HUES48 (cell line): ENCODE measurements around the gene SSPN.

Experiments used
- H3K27ac ChIP-seq: one replicate; pipeline ENCODE4 v1.7.0; 2013; ENCODE audit warnings: low read depth, low read length, inconsistent platforms
- H3K27me3 ChIP-seq: 2 replicates; pipeline ENCODE4 v1.6.1; 2013; ENCODE audit warnings: mild to moderate bottlenecking, low read length; ENCODE audit not compliant: control insufficient read depth, insufficient read depth
- H3K36me3 ChIP-seq: 2 replicates; pipeline ENCODE4 v1.6.1; 2013; ENCODE audit warnings: low read length; ENCODE audit not compliant: control insufficient read depth, insufficient read depth
- H3K4me1 ChIP-seq: 2 replicates; pipeline ENCODE4 v1.6.1; 2013; ENCODE audit warnings: mild to moderate bottlenecking, low read length; ENCODE audit not compliant: control insufficient read depth, insufficient read depth
- H3K4me3 ChIP-seq: 2 replicates; pipeline ENCODE4 v1.5.1; 2013; ENCODE audit warnings: mild to moderate bottlenecking, low read depth, low read length
- H3K9ac ChIP-seq: 2 replicates; pipeline ENCODE4 v1.6.1; 2013; ENCODE audit warnings: mild to moderate bottlenecking, low read depth, low read length, moderate library complexity
- H3K9me3 ChIP-seq: 2 replicates; pipeline ENCODE4 v1.6.1; 2013; ENCODE audit warnings: low read length; ENCODE audit not compliant: control insufficient read depth, insufficient read depth

Gene SSPN

GRCh38 chr12:26286186-26286585 lies 90.8 kb downstream of the SSPN start:
- Histone ChIP-seq H3K9me3 (no peaks in the 10 kb centered on the region), H3K36me3 (no peaks in the 10 kb centered on the region), H3K9ac (no peak overlapping the region), H3K4me3 (no peak overlapping the region), H3K27me3 (no peaks in the 10 kb centered on the region), H3K4me1 (no peaks in the 10 kb centered on the region), H3K27ac (no peak overlapping the region)

- Histone ChIP-seq H3K4me1 (no peaks in the 10 kb centered on the region), H3K27ac (no peak overlapping the region), H3K36me3 (no peaks in the 10 kb centered on the region), H3K27me3 (no peaks in the 10 kb centered on the region), H3K9me3 (no peaks in the 10 kb centered on the region), H3K4me3 (no peak overlapping the region), H3K9ac (no peak overlapping the region)
These were observed 92.5 kb downstream of the SSPN start for GRCh38 chr12:26287671-26288381.

- H3K27ac ChIP-seq = no peak overlapping the region
- H3K4me1 ChIP-seq = no peaks in the 10 kb centered on the region
- no peak overlapping the region for H3K4me3 ChIP-seq
- no peaks in the 10 kb centered on the region for H3K9me3 ChIP-seq
- H3K27me3 ChIP-seq = no peaks in the 10 kb centered on the region
- no peaks in the 10 kb centered on the region for H3K36me3 ChIP-seq
- no peak overlapping the region for H3K9ac ChIP-seq
These were observed 95.2 kb downstream of the SSPN start for GRCh38 chr12:26290565-26290964.

- Histone ChIP-seq H3K4me1 (no peaks in the 10 kb centered on the region), H3K9ac (no peak overlapping the region), H3K9me3 (no peaks in the 10 kb centered on the region), H3K27me3 (no peaks in the 10 kb centered on the region), H3K36me3 (no peaks in the 10 kb centered on the region), H3K27ac (no peak overlapping the region), H3K4me3 (no peak overlapping the region)
These were observed 97.2 kb downstream of the SSPN start for GRCh38 chr12:26292596-26292995.

- H3K27me3 ChIP-seq = no peaks in the 10 kb centered on the region
- no peak overlapping the region for H3K27ac ChIP-seq
- no peak overlapping the region for H3K9ac ChIP-seq
- H3K4me1 ChIP-seq = no peaks in the 10 kb centered on the region
- H3K9me3 ChIP-seq = no peaks in the 10 kb centered on the region
- H3K4me3 ChIP-seq = no peak overlapping the region
- no peaks in the 10 kb centered on the region for H3K36me3 ChIP-seq
These were observed 98.2 kb downstream of the SSPN start for GRCh38 chr12:26293612-26294011.

GRCh38 chr12:26295001-26295400 lies 99.6 kb downstream of the SSPN start:
- Histone ChIP-seq H3K27me3 (no peaks in the 10 kb centered on the region), H3K9me3 (no peaks in the 10 kb centered on the region), H3K36me3 (no peaks in the 10 kb centered on the region), H3K4me1 (no peaks in the 10 kb centered on the region), H3K4me3 (no peak overlapping the region), H3K27ac (no peak overlapping the region), H3K9ac (no peak overlapping the region)

- H3K27me3 ChIP-seq = no peaks in the 10 kb centered on the region
- no peaks in the 10 kb centered on the region for H3K4me1 ChIP-seq
- H3K9ac ChIP-seq = no peak overlapping the region
- no peaks in the 10 kb centered on the region for H3K9me3 ChIP-seq
- H3K36me3 ChIP-seq = no peaks in the 10 kb centered on the region
- no peak overlapping the region for H3K4me3 ChIP-seq
- H3K27ac ChIP-seq = no peak overlapping the region
These were observed 102.2 kb downstream of the SSPN start for GRCh38 chr12:26297396-26298070.

GRCh38 chr12:26298785-26299621 lies 103.6 kb downstream of the SSPN start:
- Histone ChIP-seq H3K27me3 (no peaks in the 10 kb centered on the region), H3K4me3 (no peak overlapping the region), H3K4me1 (no peaks in the 10 kb centered on the region), H3K27ac (no peak overlapping the region), H3K36me3 (no peaks in the 10 kb centered on the region), H3K9me3 (no peaks in the 10 kb centered on the region), H3K9ac (no peak overlapping the region)

- Histone ChIP-seq H3K27me3 (no peaks in the 10 kb centered on the region), H3K27ac (no peak overlapping the region), H3K36me3 (no peaks in the 10 kb centered on the region), H3K4me1 (no peaks in the 10 kb centered on the region), H3K9ac (no peak overlapping the region), H3K4me3 (no peak overlapping the region), H3K9me3 (no peaks in the 10 kb centered on the region)
These were observed 104.4 kb downstream of the SSPN start for GRCh38 chr12:26299751-26300150.
